Midbrain (tissue), 1 donor: ENCODE measurements around the gene ABCB8.

ENCODE experiments used
- DNase-seq: peaks from one replicate; lab custom pipeline; 2025; lab: John Stamatoyannopoulos, UW

ABCB8 gene

GRCh38 chr7:151087245-151088018 is 59.2 kb downstream of the ABCB8 start:
- DNase-seq: peak; percentile 74

GRCh38 chr7:151088019-151088855 is 60.0 kb downstream of the ABCB8 start:
- DNase-seq: no peak

- peak; percentile 13 for DNase-seq
Measured at GRCh38 chr7:151088856-151089699, 60.8 kb downstream of the ABCB8 start.

- no peak for DNase-seq
Measured at GRCh38 chr7:151089893-151090730, 61.9 kb downstream of the ABCB8 start.

- DNase-seq: no peak
Measured at GRCh38 chr7:151091003-151091402, 62.8 kb downstream of the ABCB8 start.

GRCh38 chr7:151091431-151091830 is 63.2 kb downstream of the ABCB8 start:
- DNase-seq: no peak

- DNase-seq: no peak
Measured at GRCh38 chr7:151091988-151092387, 63.7 kb downstream of the ABCB8 start.

- no peak for DNase-seq
Measured at GRCh38 chr7:151093748-151094147, 65.5 kb downstream of the ABCB8 start.

- no peak for DNase-seq
Measured at GRCh38 chr7:151094675-151095074, 66.4 kb downstream of the ABCB8 start.

- DNase-seq: no peak
Measured at GRCh38 chr7:151095123-151095797, 67.0 kb downstream of the ABCB8 start.

- no peak for DNase-seq
Measured at GRCh38 chr7:151095828-151096475, 67.7 kb downstream of the ABCB8 start.
